Astrocyte of the cerebellum (primary cell): ENCODE data around the gene DNAJC25.

ENCODE experiments used
- DNase-seq: peaks from one replicate; pipeline ENCODE4 v3.0.0-alpha.2; 2011; ENCODE audit warnings: low read depth
- H3K4me3 ChIP-seq: 2 replicates; pipeline ENCODE4 v1.5.1; 2011; ENCODE audit warnings: mild to moderate bottlenecking, low read depth, low read length, moderate library complexity
- CTCF ChIP-seq: IDR thresholded peaks from 2 replicates; pipeline ENCODE4 v1.5.1; 2012; ENCODE audit warnings: low read length, low read depth, moderate library complexity, mild to moderate bottlenecking; ENCODE audit errors: missing control alignments
- in situ Hi-C: cut with HindIII; loops from 2 replicates; pipeline ENCODE4 v1.10.0; 2017; ENCODE audit warnings: low sequenced_read_pairs

Gene DNAJC25

GRCh38 chr9:111648066-111648465 is 16.9 kb downstream of the DNAJC25 start:
- no peak for TF ChIP-seq CTCF
- DNase-seq: no peak
- H3K4me3 ChIP-seq: no peak overlapping the region
- in situ Hi-C loops: no loop called here

GRCh38 chr9:111649016-111649415 is 17.9 kb downstream of the DNAJC25 start:
- no peak for TF ChIP-seq CTCF
- in situ Hi-C loops: no loop called here
- DNase-seq: no peak
- no peak overlapping the region for H3K4me3 ChIP-seq

GRCh38 chr9:111657051-111657450 is 25.9 kb downstream of the DNAJC25 start:
- in situ Hi-C loops: no loop called here
- DNase-seq: no peak
- H3K4me3 ChIP-seq: no peak overlapping the region
- TF ChIP-seq CTCF: no peak

- in situ Hi-C loops: no loop called here
- TF ChIP-seq CTCF: no peak
- H3K4me3 ChIP-seq: no peak overlapping the region
- no peak for DNase-seq
These were observed 27.8 kb downstream of the DNAJC25 start for GRCh38 chr9:111658943-111659342.

GRCh38 chr9:111659691-111660090 is 28.6 kb downstream of the DNAJC25 start:
- no peak for DNase-seq
- H3K4me3 ChIP-seq: no peak overlapping the region
- in situ Hi-C loops: no loop called here
- TF ChIP-seq CTCF: no peak

- peak within 1 kb of the TSS; percentile 76 for H3K4me3 ChIP-seq
- DNase-seq: no peak
- no peak for TF ChIP-seq CTCF
- in situ Hi-C loops: no loop called here
These were observed 30.1 kb downstream of the DNAJC25 start, which contains the start of gene GNG10 for GRCh38 chr9:111661150-111661801. Gene GNG10, plus strand, starts transcription at chr9:111661605. Its CDS starts 30 bp downstream, at chr9:111661635.
